LNCAP (cell line): Measurements from ENCODE around the gene CFAP65.

ENCODE experiments used
- CTCF ChIP-seq: fragments of 450-650 bp; IDR thresholded peaks from 2 replicates; pipeline ENCODE4 v1.5.1; 2017; ENCODE audit warnings: mild to moderate bottlenecking

CFAP65 gene

GRCh38 chr2:219016721-219017120 is 24.6 kb downstream of the CFAP65 start:
- TF ChIP-seq CTCF = no peak

DNA sequence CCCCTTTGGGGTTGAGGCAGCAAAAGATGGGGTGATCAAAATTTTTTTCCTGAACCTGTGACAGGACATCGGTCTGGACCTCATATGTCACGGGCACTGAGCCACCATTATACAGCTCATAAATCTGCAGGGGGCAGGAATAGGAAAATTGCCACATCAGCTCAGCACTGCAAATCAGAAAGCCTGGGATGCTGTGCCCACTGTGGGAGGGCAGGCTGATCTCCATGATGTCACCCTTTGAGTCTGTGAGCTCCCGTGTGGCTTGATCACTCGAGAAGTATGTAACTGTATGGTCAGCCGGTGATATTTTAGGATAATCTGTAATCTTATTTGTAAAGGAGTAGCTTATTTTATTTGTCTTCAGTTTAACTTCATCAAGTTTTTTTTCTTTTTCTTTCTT is 30.4 kb downstream of the CFAP65 start:
- no peak for TF ChIP-seq CTCF

GRCh38 chr2:219010162-219010756 is 31.1 kb downstream of the CFAP65 start:
- TF ChIP-seq CTCF = peak; percentile 53

- no peak for TF ChIP-seq CTCF
Measured at GRCh38 chr2:219009294-219009693, 32.0 kb downstream of the CFAP65 start.

DNA sequence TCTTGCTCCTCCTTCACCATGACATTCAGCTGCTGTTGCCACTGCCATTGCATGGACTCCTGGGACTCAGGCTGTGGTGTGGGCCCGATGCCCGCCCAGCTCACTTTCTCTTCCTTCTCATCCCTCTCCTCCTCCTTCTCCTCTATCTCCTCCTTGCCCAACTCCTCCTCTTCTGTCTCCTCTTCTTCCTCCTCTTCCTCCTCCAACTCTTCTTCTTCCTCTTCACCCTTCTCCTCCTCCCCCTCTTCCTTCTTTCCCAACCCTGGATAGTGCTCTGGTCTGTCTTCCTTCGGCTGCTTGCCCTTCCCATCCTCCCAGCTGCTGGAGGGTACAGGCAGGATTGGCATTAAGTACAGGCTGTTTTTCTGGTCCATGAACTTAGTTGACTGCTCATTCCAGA is 37.3 kb downstream of the CFAP65 start:
- TF ChIP-seq CTCF = no peak

- no peak for TF ChIP-seq CTCF
Measured at GRCh38 chr2:219003267-219003634, 38.1 kb downstream of the CFAP65 start.

DNA sequence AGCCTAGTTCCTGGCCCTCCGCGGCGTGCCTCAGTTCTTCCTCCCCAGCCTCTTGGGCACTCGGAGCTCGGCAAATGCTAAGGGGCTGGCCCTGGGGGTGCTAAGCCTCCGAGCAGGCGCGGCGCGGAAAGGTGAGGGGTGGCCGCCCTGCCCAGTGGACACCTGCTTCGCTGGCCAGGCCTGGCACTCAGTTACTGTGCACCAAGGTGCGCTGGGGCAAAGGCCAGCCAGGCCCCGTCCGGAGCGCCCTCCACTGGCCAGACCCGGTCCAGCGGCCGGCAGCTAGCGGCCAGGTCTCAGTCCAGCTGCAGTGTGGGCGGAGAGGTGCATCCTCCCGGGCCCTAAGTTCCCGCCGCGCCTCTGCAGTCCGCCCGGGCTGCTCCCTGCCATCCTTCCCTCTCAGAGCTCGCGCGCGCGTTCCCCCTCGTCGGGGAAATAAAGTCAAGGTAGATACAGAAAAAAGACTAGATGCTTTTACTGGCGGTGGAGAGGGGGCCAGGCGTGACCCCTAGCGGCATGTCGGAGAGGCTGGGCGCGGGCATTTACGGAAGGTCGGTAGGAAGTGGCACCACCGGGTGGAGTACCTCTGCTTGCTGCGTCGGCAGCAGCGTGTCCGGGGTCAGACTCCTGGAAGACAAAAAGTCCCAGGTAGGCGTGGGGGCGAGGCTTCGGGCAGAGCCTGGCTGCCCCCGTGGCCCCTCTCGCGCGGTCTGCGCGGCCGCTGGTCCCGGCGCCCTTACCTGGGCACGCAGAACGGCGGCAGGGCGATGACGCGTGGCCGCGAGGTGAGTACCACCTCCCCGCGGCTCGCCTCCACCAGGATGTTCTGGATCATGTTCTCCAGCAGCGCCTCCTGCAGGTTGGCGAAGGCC is 38.7 kb downstream of the CFAP65 start:
- peak; percentile 76 for TF ChIP-seq CTCF
